Progenitor cell of endocrine pancreas (in vitro differentiated cells): ENCODE results near the gene CDC27. TPM values are rescaled to one million over a fixed set of nuclear protein-coding genes. Genes with fewer than 3 reads are reported as not detected.
"Not testable (repeated sequence)": the region's sequence is repeated elsewhere in the genome, so short reads cannot be mapped to it uniquely, and the experiment has no call there.

Source experiments
- DNase-seq: peaks from one replicate; pipeline ENCODE4 v3.0.0; 2021; ENCODE audit warnings: low spot score; ENCODE audit not compliant: unreplicated experiment
- H3K27ac Mint-ChIP-seq: 2 replicates; pipeline ENCODE4 v1.8.0; 2021; ENCODE audit warnings: mild to moderate bottlenecking, moderate library complexity, mixed read lengths
- H3K27me3 Mint-ChIP-seq: 2 replicates; pipeline ENCODE4 v1.8.0; 2021; ENCODE audit warnings: mixed read lengths
- H3K36me3 Mint-ChIP-seq: 2 replicates; pipeline ENCODE4 v1.8.0; 2022; ENCODE audit warnings: mixed read lengths; ENCODE audit not compliant: insufficient read depth
- H3K4me1 Mint-ChIP-seq: 2 replicates; pipeline ENCODE4 v1.8.0; 2021; ENCODE audit warnings: low read depth, mixed read lengths
- H3K4me3 Mint-ChIP-seq: 2 replicates; pipeline ENCODE4 v1.8.0; 2021; ENCODE audit warnings: low read depth, mild to moderate bottlenecking, moderate library complexity, mixed read lengths
- H3K9me3 Mint-ChIP-seq: 2 replicates; pipeline ENCODE4 v1.8.0; 2021; ENCODE audit warnings: low read depth, mixed read lengths
- total RNA-seq: library from RNA; stranded (reverse); gene quantifications from 2 replicates; pipeline ENCODE4 v1.2.1, GENCODE V29; 2021
- TF ChIP-seq, protein P1 (sequence below): fragments of 200-600 bp; sonication (generic); IDR thresholded peaks from one replicate; pipeline ENCODE4 v1.5.0; 2021; ENCODE audit warnings: antibody characterized with exemption, mild to moderate bottlenecking; ENCODE audit not compliant: unreplicated experiment

Gene CDC27
- total RNA-seq, 1 donor from 2014 or later, result 87.4 TPM

DNA sequence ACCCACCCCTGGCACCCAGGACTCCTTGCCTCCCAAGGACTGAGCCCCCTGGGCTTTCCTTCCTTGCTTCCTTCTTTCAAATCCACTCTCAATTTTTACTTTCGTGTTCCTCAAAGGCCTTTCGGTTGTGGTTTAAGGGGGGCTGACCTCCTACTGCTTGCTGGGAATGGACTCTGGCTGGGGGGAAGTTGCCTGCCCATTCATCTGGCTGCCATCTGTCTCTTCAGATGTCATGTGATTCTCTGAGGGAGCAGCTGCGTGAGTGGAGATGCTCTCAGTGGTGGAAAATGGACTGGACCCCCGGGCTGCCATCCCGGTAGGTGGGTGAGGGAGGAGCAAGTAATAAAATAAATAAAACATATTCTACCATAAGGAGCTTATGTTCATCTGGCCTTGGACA, 116.2 kb downstream of the CDC27 start:
- Mint-ChIP-seq H3K27ac (no peak overlapping the region), H3K4me1 (peaks cover 1% of the 10 kb centered on the region), H3K4me3 (no peak overlapping the region), H3K36me3 (no peaks in the 10 kb centered on the region), H3K9me3 (peaks cover 2% of the 10 kb centered on the region), H3K27me3 (no peaks in the 10 kb centered on the region)
- TF ChIP-seq, protein P1, sequence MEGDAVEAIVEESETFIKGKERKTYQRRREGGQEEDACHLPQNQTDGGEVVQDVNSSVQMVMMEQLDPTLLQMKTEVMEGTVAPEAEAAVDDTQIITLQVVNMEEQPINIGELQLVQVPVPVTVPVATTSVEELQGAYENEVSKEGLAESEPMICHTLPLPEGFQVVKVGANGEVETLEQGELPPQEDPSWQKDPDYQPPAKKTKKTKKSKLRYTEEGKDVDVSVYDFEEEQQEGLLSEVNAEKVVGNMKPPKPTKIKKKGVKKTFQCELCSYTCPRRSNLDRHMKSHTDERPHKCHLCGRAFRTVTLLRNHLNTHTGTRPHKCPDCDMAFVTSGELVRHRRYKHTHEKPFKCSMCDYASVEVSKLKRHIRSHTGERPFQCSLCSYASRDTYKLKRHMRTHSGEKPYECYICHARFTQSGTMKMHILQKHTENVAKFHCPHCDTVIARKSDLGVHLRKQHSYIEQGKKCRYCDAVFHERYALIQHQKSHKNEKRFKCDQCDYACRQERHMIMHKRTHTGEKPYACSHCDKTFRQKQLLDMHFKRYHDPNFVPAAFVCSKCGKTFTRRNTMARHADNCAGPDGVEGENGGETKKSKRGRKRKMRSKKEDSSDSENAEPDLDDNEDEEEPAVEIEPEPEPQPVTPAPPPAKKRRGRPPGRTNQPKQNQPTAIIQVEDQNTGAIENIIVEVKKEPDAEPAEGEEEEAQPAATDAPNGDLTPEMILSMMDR, result no peak
- DNase-seq, result no peak

DNA sequence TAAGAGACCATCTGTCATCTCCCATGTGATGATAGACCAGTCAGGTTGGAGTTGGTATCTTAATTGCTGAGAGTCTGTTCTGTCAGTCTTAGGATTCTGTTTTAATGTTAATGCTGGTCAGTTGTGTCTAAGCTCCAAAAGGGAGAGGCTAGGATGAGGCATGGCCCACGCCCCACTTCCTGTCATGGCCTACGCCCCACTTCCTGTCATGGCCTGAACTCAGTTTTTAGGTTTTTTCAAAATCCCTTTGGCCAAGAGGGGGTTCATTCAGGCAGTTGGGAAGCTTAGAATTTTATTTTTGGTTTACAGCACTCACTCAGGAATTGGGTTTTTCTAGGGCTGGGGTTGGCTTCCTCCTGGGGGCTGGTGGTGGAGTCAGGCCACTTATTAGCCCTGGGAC, 117.9 kb downstream of the CDC27 start:
- H3K9me3 Mint-ChIP-seq, H3K4me3 Mint-ChIP-seq, H3K4me1 Mint-ChIP-seq, H3K36me3 Mint-ChIP-seq, H3K27me3 Mint-ChIP-seq, DNase-seq, H3K27ac Mint-ChIP-seq: not testable (repeated sequence)

DNA sequence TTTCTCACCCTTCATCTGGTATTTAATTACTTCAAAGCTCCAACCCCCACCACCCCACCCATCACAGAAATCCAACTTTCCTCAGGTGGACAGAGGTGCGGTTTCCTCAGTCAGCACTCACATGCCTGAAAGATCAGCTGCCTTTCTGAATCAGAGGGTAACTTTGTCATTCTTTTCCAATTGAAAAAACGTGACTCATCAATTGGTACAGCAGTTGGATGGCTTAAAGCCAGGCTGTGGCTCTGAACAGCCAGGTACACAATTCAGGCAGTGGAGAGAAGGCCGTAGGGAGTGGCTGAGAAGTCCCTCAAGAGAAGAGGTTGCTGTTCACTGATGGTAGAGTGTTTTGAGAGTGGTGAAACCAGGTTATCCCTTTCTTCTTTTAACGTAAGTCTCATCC, 118.8 kb downstream of the CDC27 start:
- H3K4me1 Mint-ChIP-seq, result peaks cover 11% of the 10 kb centered on the region
- not testable (repeated sequence) for H3K27ac Mint-ChIP-seq, H3K27me3 Mint-ChIP-seq, H3K36me3 Mint-ChIP-seq, H3K9me3 Mint-ChIP-seq, DNase-seq, H3K4me3 Mint-ChIP-seq

Other genes starting within 250 kb of the CDC27 start
- gene RPRML, start 210.0 kb downstream of the CDC27 start, total RNA-seq, result not detected in 2 replicates
- gene MYL4, start 20.1 kb upstream of the CDC27 start, total RNA-seq, result 0.86 and 1.1 TPM in 2 replicates
- gene ITGB3, start 64.5 kb upstream of the CDC27 start, total RNA-seq, result not detected in 2 replicates
- 5.2 and 5.8 TPM in 2 replicates for gene EFCAB13, start 134.7 kb upstream of the CDC27 start, total RNA-seq